NB4 (cell line): ENCODE data around the gene SETSIP.

Source experiments
- DNase-seq: peaks from one replicate; pipeline ENCODE4 v3.0.0; 2010; ENCODE audit warnings: low read depth
- H3K4me3 ChIP-seq: one replicate; pipeline ENCODE4 v1.5.1; 2011; ENCODE audit warnings: mild to moderate bottlenecking, low read depth, low read length, moderate library complexity
- MYC ChIP-seq: IDR thresholded peaks from 2 replicates; pipeline ENCODE4 v1.6.1; 2011; ENCODE audit warnings: low read depth, low read length
- POLR2A ChIP-seq: IDR thresholded peaks from 2 replicates; pipeline ENCODE4 v1.6.1; 2011; ENCODE audit warnings: mild to moderate bottlenecking; ENCODE audit not compliant: insufficient read length; ENCODE audit errors: extremely low read depth
- TF ChIP-seq, protein P1 (sequence below): IDR thresholded peaks from one replicate; pipeline ENCODE4 v1.5.1; 2012; ENCODE audit warnings: low read depth, low read length
- TF ChIP-seq, protein P2 (sequence below): IDR thresholded peaks from 2 replicates; pipeline ENCODE4 v1.6.1; 2011; ENCODE audit warnings: low read depth, low read length

The SETSIP gene, protein sequence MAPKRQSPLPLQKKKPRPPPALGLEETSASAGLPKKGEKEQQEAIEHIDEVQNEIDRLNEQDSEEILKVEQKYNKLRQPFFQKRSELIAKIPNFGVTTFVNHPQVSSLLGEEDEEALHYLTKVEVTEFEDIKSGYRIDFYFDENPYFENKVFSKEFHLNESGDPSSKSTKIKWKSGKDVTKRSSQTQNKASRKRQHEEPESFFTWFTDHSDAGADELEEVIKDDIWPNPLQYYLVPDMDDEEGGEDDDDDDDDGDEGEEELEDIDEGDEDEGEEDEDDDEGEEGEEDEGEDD

DNA sequence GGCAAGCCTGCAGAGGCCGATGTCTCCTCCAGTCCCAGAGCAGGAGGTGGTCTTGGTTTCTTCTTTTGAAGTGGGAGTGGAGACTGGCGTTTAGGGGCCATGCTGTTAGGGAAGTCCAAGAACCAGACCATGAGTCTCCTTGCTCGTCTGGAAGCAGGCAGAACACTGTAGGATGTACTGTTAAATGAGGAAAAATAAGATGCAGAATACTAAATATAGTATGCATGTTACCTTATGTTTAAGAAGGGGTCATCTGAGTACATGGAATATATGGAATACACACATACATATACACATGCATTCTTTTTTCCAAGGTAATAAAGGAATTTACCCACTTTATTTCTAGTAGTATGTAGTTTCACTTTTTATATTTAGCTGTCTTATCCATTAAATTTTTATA lies at the start of gene SETSIP:
Gene SETSIP, minus strand, starts transcription at position 101 of the 400 bp plus-strand sequence. Its CDS starts 0 bp downstream, at position 101.
- TF ChIP-seq, protein P1, sequence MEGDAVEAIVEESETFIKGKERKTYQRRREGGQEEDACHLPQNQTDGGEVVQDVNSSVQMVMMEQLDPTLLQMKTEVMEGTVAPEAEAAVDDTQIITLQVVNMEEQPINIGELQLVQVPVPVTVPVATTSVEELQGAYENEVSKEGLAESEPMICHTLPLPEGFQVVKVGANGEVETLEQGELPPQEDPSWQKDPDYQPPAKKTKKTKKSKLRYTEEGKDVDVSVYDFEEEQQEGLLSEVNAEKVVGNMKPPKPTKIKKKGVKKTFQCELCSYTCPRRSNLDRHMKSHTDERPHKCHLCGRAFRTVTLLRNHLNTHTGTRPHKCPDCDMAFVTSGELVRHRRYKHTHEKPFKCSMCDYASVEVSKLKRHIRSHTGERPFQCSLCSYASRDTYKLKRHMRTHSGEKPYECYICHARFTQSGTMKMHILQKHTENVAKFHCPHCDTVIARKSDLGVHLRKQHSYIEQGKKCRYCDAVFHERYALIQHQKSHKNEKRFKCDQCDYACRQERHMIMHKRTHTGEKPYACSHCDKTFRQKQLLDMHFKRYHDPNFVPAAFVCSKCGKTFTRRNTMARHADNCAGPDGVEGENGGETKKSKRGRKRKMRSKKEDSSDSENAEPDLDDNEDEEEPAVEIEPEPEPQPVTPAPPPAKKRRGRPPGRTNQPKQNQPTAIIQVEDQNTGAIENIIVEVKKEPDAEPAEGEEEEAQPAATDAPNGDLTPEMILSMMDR = no peak
- TF ChIP-seq MYC (no peak), POLR2A (no peak)
- TF ChIP-seq, protein P2, sequence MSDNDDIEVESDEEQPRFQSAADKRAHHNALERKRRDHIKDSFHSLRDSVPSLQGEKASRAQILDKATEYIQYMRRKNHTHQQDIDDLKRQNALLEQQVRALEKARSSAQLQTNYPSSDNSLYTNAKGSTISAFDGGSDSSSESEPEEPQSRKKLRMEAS = no peak
- no peak for DNase-seq
- no peak within 1 kb of the TSS for H3K4me3 ChIP-seq

DNA sequence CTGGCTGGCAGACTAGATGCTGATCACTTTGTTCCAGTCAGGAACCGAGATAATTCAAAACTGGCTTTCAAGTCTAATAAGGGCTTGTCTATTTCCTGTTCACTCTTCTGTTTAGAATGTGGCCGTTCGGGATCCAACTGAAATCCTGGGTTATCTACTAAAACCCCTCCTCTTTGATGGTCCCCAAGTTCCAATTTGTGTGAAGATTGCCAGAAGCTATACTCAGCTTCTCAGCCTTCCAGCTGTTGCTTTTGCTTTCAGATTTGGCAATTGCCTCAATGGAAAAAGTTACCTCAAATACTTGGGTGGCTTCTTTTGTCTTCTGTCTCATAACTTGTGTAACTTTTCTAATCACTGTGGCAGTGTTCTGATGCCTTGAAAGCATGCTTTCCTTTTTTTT lies 48.7 kb upstream of the SETSIP start:
- no peak for DNase-seq
- TF ChIP-seq POLR2A = no peak
- TF ChIP-seq, protein P2 = no peak
- H3K4me3 ChIP-seq = no peak overlapping the region

DNA sequence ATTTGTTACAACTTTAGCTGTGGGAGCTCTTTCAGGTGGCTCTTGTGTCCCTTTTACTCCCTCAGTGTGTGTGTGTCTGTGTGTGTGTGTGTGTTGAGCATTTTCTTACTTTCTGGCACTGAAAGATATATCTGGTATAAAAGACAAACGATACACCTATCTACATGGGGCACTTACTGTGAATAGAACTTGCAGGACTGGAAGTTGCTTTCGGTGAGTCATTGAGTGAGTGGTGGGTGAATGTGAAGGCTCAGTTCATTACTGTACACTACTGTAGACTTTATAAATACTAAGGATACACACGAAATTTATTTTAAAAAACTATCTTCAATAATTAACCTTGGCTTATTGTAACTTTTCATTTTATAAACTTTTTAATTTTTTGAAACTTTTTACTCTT lies 43.6 kb upstream of the SETSIP start:
- TF ChIP-seq MYC (no peak), POLR2A (no peak)
- TF ChIP-seq, protein P2 = no peak
- TF ChIP-seq, protein P1 = no peak
- DNase-seq = no peak
- H3K4me3 ChIP-seq = no peak overlapping the region

DNA sequence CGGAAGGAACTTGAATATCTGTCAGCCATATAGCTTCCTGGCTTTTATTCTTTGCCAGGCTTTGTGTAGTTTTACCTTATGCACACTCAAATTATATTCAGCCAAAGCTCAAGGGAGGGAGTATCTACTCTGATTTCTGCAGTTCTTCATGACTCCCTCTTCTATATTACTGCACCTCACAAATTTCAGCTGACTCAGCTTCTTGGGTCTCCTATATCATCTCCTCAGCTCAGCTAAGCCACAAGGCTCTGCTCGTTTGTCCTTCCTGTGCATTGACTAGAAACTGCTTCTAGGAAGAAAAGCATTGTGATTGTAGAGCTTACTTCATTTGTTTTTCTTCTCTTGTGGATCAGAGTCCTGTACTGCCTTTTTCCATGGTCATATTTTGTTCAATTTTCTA lies 42.3 kb upstream of the SETSIP start:
- H3K4me3 ChIP-seq = no peak overlapping the region
- no peak for DNase-seq
- TF ChIP-seq, protein P1 = no peak
- TF ChIP-seq POLR2A (no peak), MYC (no peak)
- TF ChIP-seq, protein P2 = no peak

DNA sequence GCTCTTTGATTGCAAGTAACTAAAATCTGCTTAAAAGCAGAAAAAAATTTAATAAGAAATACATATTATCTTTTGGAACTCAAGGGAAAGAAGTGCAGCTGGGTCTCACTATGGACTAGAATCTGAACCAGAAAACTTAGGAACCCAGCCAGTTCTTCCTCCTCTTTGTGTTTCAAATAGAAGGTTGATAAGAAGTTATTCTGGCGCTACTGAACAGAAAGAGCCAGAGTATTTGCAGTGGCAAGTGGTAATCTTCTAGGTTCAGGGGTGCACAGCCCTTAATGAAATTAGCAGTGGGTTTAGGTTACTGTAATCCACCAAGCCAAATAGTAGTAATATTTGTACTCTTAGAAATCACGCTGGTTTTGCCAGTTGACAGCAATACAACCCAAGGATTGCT lies 33.4 kb upstream of the SETSIP start:
- DNase-seq = no peak
- TF ChIP-seq POLR2A = no peak
- TF ChIP-seq, protein P1 = no peak
- TF ChIP-seq, protein P2 = no peak
- TF ChIP-seq MYC = no peak
- H3K4me3 ChIP-seq = no peak overlapping the region

DNA sequence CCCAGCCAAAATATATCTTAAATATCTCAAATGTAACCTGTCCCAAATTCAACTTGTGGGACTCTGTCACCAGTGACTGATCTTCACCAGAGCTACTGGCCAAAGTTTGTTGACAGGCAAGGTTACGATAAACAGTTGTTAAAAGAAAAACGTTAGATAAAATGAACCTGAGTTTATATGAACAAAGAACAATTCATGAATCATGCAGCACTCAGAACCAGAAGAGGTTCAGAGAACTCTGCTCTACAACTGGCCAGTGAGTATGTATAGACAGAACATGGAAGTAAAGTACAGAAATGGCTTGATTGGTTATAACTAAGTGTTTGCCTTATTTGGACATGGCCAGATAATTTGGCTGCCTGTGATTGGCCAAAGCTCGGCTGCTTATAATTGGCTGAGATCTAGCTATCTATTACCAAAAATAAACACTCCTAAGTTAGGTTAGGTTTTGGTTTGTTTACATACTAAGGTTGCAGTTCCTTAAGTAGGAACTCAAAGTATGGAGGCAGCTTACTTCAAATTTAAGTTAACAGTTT lies 30.4 kb upstream of the SETSIP start:
- no peak overlapping the region for H3K4me3 ChIP-seq
- DNase-seq = no peak
- TF ChIP-seq MYC (no peak), POLR2A (no peak)
- TF ChIP-seq, protein P1 = no peak
- TF ChIP-seq, protein P2 = no peak
